SK-N-SH (cell line): ENCODE data around the gene ITM2C.

Experiments
- CTCF ChIP-seq: fragments of 200-600 bp; sonication (generic); IDR thresholded peaks from 2 replicates; pipeline ENCODE4 v1.6.1; 2017; ENCODE audit warnings: antibody characterized with exemption, mild to moderate bottlenecking, moderate library complexity
- EP300 ChIP-seq, 2 experiments: IDR thresholded peaks; 2 replicates each; pipeline versions ENCODE4 v1.4.0 to v1.6.1; 2012; ENCODE audit warnings: borderline replicate concordance in 1 of 2, low read depth in 1 of 2, low read length in 1 of 2
- MXI1 ChIP-seq: IDR thresholded peaks from 2 replicates; pipeline ENCODE4 v1.6.1; 2012; ENCODE audit warnings: mild to moderate bottlenecking, low read depth, low read length, improper control_type of control experiment
- NFIC ChIP-seq: IDR thresholded peaks from 2 replicates; pipeline ENCODE4 v1.4.0; 2012; ENCODE audit warnings: borderline replicate concordance
- POLR2AphosphoS5 ChIP-seq: IDR thresholded peaks from 2 replicates; pipeline ENCODE4 v1.6.1; 2012; ENCODE audit warnings: low read depth, low read length
- RAD21 ChIP-seq: IDR thresholded peaks from 2 replicates; pipeline ENCODE4 v1.6.1; 2012; ENCODE audit warnings: mild to moderate bottlenecking, low read length

- no peak for TF ChIP-seq POLR2AphosphoS5
- no peak for TF ChIP-seq RAD21
- no peak for TF ChIP-seq EP300 (IDR thresholded peaks at IDR 0.05; ENCODE audit: borderline replicate concordance in 1 of 2, low read depth in 1 of 2, low read length in 1 of 2)
- TF ChIP-seq CTCF = no peak
- no peak for TF ChIP-seq NFIC
- no peak for TF ChIP-seq MXI1
Observed at GRCh38 chr2:230896346-230897115, 31.8 kb downstream of the ITM2C start.
